Measurements from ENCODE around the gene ADCY5.

ADCY5 gene

DNA sequence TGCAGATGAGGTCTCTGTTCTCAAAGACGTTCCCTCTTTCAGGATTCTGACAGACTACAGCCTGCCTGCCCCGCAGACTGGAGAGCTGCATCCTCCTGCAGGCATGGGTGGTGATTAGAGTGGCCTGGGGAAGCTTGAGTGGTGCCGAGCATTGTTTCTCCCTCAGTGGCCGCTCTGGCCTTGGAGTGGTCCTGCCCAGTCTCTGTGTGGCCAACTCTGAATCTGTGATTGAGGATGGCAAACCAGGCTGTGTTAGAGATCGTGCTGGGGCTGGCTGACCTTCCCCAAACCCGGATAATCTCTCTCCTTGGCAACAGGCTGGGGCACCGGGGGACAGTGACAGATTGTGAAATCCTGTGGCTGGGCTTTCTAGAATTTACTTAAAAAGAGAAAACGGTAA lies 11.0 kb upstream of the ADCY5 start:
- no peak for DNase-seq (ENCODE audit: low read depth in 2 of 3, low spot score in 1 of 3)

DNA sequence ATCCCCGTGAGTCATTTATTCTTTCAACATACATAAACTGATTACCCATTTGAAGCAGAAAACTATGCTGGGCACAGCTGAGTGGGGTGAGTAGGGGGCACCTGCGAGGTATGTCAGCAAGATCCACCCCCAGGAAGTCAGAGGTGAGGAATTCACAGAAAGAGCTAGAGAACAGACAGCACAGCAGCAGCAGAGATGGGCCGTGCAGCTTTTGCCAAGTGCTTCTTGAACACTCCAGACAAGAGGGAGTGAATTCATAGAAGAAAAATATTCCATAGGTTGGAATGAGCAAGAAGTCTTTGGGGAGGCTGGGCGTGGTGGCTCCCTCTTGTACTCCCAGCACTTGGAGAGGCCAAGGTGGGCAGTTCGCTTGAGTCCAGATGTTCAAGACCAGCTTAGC lies 9.4 kb upstream of the ADCY5 start:
- no peak for DNase-seq (ENCODE audit: low read depth in 2 of 3, low spot score in 1 of 3)

DNA sequence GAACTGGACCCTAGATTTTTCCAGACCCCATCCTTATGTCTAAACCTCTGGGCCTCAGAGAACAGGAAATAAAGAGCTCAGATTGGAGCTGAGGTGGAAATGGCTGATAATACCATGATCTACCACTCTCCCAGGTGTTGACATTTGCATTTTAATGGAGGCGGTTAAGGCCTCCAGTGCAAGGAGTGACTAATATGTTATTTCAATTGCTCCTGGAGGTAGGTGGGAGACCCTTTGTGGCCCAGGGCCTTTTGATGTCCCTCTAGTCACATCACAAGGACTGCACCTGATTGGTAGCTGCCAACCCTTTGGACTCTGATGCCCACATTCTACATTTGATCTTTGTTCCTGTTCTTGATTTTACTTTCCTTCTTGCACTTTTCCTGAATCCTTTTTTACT lies 9.0 kb upstream of the ADCY5 start:
- no peak for DNase-seq (ENCODE audit: low read depth in 2 of 3, low spot score in 1 of 3)

DNA sequence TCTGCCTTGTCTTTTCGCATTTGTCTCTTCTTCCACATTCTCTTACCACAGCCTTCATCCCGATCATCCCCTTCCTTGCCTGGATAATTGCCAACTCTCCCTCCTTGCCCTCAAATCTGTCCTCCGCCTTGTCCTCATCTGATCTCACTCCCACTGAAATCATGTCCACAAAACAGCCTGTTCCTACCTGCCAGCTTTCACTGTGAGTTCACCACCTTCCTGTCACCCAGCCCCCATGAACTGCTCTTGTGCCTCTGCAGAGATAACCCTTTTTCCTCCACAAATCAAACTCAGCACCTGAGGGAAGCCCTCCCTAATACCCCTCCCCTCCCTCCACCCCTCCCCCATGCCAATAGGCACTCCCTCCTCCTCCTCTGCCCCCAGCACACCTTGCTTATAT lies 4.8 kb upstream of the ADCY5 start:
- no peak for DNase-seq (ENCODE audit: low read depth in 2 of 3, low spot score in 1 of 3)

DNA sequence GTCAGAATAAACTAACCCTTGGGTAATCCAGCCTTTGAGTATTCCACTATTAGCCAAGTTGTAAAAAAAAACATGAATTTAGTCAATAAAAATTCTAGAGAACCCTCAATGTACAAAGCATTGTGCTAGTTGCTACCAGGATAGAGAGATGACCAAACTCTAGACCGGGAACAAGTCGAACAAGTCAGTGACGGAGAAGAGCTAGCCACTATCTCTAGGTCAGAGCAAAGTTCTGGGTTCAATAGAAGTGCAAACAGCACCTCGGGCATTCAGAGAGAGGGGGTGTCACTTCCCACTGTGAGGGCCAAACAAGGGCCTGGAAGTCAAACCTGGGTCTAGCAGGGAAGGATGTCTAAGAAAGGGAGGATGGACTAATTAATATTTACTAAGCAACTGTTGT lies 2.3 kb upstream of the ADCY5 start:
- no peak for DNase-seq (ENCODE audit: low read depth in 2 of 3, low spot score in 1 of 3)

DNA sequence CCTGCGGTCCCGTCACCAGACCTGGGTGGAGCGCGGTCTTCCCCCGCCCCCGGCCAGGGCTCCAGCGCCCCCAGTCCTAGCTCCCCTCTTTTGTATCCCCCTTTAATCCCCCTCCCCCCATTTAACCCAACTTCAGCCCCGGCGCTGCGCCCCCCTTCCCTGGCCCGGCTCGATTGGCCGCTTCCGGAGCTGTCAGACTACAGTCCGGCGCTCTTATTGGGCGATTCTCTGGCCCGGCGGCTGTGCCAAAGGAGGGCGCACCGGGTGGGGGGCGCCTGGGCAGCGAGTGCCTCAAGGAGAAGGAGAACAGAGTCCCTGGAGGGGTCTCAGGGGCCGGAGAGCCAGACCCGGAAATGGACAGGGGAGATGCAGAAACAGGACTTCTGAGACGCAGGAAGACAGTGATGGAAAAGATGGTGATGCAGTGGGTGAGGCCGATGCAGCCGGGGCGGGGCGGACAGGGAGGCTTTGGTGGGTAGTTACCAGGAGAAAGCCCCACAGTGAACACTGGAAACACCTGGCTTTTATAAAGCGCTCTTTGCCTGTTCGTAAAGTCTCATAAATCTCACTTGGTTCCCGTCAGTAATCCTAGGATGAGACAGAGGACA lies 1.2 kb upstream of the ADCY5 start:
- DNase-seq (ENCODE audit: low read depth in 2 of 3, low spot score in 1 of 3), result no peak

DNA sequence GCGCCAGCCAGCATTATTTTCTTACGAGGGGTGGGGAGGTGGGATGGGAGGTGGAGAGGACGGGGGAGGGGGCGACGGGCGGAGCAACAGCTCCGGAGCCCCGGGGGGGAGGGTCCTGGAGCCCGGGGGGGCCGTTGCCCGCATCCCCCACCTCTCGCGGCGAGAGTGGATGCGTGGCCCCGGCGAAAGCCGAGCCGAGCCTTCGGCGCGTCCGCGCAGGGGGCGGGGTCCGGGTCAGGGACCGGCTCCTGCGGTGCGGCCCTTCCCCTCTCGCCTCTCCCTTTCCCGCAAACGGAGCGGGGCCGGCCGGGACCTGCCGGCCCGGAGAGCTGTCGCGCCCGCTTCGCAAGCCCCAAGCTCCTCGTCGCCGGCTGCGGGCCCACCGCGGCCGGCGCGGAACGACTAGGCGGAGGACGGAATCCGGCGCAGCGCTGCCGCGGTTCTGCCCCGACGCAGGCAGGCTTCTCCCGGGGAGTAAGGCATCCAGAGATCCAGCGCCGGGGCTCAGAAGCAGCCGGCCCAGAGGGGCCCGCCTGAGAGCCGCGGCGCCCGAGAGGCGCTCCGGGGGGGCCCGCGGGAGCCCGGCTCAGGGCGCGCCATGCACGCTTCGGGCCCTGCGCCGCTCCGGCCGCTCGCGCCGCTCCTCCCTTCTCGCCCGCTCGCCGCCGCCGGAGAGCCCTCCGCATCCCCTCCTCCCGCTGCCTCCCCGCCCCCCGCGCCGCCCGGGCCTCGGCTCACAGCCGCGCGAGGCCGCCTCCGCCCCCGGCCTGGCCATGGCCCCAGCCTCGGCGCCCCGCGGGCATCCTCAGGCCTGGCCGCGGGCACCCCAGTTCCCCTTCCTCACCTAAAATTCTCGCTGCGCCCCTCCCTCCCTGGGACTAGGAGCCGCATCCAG lies 459 bp upstream of the ADCY5 start:
- no peak for DNase-seq (ENCODE audit: low read depth in 2 of 3, low spot score in 1 of 3)

DNA sequence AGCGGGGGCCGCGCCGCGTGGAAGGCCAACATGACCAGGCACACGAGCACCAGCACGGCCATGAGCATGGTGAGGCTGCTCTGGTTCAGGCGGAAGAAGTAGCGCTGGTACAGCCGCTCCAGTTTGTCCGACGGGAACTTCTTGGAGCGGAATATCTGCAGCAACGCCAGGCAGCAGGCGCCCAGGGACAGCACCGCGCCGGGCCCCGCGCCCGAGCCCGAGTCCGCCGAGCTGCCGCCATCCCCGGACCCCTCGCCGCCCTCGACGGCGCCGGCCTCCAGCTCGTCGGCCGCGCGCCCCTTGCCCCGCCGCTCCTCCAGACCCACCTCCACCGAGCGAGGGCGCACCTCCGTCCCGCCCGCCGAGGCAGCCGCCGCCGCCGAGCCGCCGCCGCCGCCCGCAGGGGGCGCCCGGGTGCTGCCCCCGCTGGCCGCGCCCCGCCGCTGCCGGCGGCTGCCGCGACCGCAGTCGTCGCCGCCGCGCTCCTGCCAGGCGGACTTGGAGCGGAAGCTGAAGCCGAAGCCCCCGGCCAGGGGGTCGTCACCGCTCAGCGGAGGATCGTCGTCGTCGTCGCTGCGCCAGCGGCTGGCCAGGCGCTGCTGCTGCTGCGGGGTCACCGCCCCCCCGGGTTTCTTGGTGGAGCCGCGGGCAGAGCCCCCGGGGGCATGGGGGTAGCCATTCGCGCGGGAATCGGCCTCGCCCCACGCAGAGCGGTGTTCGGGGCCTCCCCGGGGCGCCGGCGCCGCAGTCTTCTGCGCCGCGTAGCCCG lies 957 bp downstream of the ADCY5 start:
- DNase-seq (ENCODE audit: low read depth in 2 of 3, low spot score in 1 of 3), result peak; percentile 3 to 28 (median 21)

DNA sequence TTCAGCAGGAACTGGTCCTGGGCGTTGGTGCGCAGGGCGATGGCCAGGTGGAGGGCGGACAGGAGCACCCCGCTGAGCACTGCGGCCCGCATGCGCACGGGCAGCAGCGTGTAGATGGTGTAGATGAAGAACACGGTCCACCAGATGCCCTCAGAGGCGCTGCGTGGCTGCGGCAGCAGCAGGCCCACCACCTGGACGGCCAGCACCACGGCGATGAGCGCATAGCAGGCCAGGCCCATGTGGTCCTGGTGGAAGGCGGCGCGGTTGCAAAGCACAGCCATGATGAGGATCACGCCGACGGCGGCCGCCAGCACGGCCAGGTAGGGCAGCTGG lies 1.5 kb downstream of the ADCY5 start:
- no peak for DNase-seq (ENCODE audit: low read depth in 2 of 3, low spot score in 1 of 3)

DNA sequence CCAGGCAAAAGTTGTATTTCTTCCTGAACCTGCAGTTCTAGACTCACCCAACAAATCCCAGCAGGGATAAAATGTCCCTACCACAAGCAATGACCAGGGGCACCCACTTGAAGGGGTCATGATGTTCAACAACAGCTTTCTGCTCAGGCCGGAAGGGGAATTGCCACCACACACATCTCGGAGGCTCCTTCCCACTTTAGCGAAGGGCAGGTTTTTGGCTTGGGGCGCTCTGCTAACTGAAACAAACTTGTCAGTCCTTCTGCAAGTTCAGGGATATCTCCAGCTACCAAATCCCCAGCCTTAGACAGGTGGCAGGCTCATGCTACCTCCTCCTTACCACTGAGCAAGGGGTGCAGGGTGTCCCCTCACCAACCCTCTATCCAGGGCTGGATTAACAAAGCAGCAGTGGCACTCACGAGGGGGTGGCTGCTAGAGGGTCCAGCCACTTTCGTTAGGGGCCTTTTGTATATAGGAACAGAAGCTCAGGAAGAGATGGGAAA lies 2.2 kb downstream of the ADCY5 start:
- no peak for DNase-seq (ENCODE audit: low read depth in 2 of 3, low spot score in 1 of 3)

DNA sequence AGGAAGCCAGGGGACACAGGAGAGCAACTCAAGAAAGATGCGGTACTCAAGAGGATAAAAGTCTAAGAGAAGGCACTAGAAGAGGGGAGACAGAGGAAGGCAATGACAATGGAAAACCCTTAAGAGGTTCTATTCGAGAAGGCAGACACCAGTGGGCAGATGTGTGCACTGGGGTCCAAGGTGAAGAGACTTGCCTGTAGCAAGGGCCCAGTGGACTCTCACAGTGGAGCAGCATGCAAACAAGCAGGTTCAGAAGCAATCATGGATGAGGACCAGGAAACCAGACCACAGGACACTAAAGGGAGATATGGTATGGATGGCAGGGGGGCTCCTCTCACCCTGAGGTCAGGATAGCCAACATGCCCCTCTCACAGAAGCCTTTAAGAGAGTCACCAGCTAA lies 2.7 kb downstream of the ADCY5 start:
- DNase-seq (ENCODE audit: low read depth in 2 of 3, low spot score in 1 of 3), result no peak

DNA sequence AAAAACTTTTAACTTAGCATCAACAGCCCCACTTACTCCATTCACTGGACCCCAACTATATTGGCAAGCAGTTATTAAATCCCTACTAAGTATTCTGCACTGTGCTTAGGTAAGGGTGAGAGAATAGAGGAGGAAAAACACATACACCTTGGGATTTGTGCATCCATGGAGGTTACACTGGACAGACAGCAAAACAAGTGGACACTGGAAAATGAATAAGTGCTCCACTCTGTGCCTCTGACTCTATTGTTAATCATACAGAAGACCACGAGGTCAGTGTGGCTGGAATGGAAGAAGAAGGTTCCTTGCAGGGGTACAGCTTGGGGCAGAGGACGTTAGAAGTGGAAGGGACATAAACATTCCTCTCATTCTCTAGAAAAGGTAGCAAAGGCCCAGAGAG lies 3.2 kb downstream of the ADCY5 start:
- DNase-seq (ENCODE audit: low read depth in 2 of 3, low spot score in 1 of 3), result no peak

DNA sequence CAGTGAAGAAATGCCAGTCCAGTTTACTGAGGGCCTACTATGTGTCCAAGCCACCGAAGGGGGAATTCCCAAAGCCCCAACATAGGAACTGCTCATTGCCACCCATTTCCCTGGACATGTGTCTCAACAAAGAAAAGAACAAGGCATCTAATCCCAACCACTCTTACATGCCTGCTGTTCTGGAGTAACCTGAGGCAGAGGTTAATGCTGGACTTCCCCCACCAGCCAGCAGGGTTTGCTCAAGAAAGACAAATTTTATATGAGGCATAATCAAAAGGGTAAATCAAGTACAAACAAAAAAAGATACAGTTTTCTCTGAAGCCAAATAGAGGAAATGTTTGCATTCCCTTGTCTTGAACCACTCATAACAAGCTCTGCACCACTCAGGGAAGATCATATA lies 4.1 kb downstream of the ADCY5 start:
- no peak for DNase-seq (ENCODE audit: low read depth in 2 of 3, low spot score in 1 of 3)

DNA sequence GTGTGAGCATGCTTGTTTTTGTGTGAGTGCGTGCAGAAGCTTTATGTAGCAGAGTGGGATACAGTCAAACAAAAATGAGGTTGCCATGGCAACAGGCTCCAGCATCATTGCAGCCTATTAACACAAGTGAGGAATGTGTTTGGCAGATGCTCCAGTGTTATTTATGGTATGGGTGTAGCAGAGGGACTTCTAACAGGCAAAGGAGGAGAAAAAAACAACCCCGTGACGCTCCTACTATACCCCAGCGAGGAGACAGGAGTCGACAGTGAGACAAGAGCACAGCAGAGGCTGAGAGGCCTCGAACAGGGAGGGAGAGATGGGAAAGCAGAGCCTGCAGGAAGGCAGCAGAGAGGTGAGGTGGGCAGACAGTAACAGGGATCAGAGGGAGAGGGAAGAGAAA lies 4.9 kb downstream of the ADCY5 start:
- no peak for DNase-seq (ENCODE audit: low read depth in 2 of 3, low spot score in 1 of 3)

DNA sequence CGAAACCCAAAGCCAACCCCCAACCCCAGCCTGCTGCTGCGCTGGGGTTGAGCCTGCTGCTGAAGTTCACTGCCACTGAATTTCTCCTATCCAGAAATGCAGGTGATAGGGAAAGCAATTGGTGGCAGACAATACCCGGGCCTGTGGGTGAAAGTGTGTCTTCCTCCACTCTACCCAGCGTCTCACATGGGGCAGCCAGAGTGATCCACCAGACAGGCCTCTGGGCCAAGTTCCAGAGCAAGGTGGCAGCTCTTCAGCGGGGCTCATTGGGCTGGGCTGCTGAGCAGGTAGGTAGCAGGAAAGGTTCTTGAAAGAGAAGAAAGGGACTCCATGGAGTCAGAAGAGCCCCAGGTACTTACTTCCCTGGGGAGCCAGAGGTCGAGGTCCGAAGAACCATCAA lies 6.0 kb downstream of the ADCY5 start:
- no peak for DNase-seq (ENCODE audit: low read depth in 2 of 3, low spot score in 1 of 3)

DNA sequence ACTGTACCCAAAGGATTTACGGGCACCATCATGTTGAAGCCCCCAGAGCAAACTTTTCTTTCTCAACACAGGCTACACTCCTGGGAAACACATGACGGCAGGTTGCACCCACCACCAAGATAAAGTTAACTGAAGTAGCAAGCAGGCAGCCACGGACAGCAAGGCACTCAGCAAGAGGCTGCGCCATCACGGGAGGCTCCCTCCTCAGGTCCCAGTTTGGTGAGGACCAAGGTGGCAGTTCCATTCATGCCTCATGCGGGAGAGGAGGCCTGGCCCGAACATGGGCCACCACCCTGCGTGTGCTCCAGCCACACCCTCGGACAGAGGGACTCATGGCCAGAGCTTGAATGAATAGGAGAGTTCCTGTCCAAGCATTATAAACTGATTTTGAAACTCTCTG lies 6.8 kb downstream of the ADCY5 start:
- no peak for DNase-seq (ENCODE audit: low read depth in 2 of 3, low spot score in 1 of 3)

DNA sequence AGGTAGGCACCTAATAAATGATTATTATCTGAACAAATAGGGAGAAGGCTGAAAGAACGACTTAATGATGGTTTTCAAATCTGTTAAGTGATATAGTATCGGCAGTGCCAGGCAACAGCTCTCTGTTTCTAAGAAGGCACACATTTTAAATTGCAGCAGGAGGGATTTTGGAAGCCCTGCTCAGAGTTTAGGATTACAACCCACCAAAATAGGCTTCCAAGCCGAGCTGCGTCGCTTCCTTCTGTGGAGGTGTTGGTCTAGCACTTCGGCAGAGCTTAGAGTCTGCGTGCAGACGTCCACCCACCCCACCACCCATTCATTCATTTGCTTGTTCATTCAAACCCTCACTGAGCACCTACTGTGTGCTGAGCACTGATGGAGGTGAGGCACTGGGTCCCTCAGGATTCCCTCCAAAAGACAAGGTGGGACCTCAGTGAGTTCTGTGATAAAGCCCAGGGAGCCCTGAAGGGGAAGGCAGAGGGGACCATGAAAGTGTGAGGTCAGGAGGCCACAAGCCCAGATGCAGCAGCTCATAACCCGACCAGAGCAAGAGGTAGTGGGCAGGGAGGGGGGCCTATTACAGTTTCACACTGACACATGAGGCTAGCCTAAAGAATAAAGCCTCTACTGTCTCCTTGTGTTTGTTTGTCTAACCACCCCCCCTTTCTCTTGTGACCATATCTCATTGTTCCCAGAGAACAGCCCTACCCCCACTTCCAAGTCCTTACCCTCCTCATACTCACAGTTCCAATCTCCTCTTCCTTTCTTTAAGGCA lies 8.9 kb downstream of the ADCY5 start:
- no peak for DNase-seq (ENCODE audit: low read depth in 2 of 3, low spot score in 1 of 3)

DNA sequence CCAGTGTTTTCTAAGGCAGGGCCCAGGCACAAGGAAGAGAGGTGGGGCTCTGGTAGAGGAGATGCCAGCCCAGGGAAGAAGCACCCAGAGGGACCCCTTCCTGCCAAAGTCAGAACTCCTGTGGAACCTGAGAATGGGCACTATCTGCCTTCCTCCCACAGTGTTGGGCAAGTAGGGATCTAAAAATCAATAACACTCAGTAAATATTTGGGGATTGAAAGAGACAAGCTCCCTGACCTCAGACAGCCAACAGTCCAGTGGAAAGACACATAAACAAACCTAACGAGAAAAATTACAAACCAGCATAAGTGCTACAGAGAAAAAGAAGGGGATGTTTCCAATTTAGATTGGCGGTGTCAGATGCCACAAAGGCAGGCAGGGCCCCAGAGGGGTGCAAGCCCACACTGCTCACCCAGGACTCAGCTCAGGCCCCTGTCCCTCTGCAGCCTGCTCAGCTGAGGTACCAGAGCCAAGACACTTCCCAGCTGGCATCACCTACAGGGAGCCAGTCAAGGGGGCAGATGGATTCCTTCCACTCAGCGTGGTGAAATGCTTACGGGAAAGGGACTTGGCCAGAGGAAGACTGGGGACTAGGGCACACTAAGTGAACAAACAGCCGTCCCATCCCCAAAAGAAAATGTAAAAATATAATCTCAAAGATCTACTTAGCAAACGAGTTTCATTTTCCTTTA lies 15.9 kb downstream of the ADCY5 start:
- DNase-seq (ENCODE audit: low read depth in 2 of 3, low spot score in 1 of 3), result no peak

DNA sequence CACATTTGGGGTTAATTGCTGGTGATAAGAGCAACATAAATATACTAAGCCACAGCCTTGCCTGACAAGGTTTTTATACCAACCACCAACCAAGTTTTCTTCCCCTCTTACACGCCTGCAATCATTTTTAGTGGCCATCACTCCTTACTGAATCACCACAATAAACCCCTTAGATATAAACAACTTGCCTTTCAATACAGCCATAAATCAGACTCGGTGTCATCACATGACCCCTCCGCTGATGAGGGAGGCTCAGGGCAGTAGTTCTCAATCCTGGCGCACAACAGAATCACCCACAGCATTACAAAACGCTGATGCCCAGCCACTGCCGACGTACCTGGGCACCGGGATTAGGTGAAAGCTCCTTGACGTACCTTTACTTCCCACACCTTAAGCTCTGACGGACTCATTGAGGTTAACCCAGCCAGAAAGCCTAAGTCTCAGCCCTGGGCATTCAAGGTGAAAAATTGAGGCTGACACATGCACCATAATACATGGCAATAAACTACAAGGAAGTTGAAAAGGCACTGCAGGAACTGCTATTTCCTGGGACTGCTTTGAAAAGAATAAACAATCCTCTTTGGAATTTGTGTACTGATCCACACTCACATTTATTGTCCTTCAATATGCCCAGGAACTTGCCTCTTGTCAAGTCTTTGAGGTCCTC lies 17.1 kb downstream of the ADCY5 start:
- no peak for DNase-seq (ENCODE audit: low read depth in 2 of 3, low spot score in 1 of 3)

DNA sequence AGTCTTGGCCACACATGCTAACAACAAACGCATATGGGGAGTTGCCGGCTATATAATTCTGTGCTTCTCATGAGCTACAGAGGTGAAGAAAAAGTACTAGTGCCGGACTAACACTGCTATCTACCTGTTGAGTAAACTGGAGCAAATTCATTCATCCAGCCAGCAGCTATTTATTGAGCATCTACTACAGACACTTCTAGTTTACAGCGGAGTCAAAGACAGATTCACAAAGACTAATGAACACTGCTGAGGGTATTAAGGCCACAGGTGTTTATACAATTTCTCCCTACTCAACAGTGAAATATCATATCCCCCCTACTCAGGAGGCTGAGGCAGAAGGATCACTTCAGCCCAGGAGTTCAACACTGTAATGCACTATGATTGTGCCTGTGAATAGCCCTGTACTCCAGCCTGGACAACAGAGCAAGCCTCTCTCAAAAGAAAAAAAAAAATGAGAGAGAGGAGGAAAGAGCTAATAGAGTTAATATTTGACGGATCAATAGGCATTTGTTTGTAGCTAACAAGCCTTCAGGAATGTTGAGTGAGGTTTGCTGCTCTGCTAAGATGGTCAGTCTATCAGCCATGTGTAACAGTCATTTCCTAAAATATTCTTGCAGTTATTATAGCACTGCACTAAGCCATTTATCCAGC lies 17.8 kb downstream of the ADCY5 start:
- no peak for DNase-seq (ENCODE audit: low read depth in 2 of 3, low spot score in 1 of 3)
